HG03039 (cell line): Measurements from ENCODE around the gene SNUPN.

ENCODE experiments used
- ATAC-seq: cut with Tn5 transposase; IDR thresholded peaks from one replicate; pipeline ENCODE4 v1.9.1; 2021; ENCODE audit warnings: mild to moderate bottlenecking, moderate library complexity; ENCODE audit not compliant: unreplicated experiment

The SNUPN gene

DNA sequence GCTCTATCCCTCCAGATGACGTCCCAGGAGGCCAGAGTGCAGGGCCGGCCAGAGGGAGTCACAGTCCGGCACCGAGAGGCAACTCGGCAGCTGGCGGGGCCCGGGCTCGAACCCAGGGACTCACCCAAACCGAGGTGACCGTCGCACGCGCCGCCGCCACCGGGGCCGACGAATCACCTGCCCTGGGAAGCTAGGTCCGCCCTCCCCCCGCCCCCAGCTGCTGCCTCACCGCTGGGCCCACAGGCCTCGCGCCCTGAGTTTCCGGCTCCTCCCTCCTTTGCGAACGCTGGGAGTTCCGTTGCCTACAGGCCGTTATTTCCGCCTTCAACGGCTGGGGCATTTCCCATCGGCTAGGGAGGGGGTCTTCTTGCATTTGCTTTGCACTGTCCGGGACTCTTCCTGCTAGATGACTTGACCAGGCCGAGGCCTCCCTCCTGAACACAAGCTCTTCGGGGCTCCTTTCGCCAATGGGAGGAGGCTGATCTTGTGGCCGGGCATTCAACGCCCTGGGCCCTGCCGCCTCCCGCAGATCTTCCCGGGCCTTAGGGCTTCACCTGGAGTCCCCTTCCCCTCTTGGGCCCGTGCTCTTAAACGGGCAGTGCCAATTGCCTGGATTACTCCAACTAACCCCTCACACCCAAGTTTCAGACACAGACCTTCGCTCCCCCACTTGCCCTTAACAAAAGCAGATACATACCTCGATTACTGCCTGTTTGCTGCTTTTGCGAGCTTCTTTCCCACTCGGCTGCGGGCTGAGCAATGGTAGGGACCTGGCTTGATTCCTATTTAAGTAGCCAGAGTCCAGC is at the start of gene SNUPN:
Gene SNUPN (minus strand): TSS at position 184 of the 806 bp plus-strand sequence. CDS start 4,674 bp downstream, outside the sequence.
- peak; percentile 76 for ATAC-seq

DNA sequence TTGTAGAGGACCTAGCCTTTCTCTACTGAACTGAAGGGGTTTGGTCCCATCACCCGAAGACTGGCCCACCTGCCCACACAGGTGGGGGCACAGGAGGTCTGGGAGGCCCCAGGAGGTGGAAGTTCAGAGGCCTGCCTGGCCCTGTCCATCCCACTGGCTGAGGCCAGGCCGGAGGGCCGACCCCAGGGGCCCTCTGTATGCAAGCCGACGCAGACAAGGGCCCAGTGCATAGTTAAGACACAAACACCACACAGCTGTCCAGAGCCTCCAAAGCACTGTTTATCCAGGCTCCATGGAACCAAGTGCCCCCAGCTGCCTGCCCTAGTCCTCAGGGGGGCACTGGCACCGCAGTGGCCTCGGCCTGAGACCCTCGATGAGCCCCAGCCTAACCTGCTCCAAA is 48.8 kb upstream of the SNUPN start:
- no peak for ATAC-seq

- ATAC-seq: no peak
Measured at GRCh38 chr15:75673426-75674235, 48.1 kb upstream of the SNUPN start.

DNA sequence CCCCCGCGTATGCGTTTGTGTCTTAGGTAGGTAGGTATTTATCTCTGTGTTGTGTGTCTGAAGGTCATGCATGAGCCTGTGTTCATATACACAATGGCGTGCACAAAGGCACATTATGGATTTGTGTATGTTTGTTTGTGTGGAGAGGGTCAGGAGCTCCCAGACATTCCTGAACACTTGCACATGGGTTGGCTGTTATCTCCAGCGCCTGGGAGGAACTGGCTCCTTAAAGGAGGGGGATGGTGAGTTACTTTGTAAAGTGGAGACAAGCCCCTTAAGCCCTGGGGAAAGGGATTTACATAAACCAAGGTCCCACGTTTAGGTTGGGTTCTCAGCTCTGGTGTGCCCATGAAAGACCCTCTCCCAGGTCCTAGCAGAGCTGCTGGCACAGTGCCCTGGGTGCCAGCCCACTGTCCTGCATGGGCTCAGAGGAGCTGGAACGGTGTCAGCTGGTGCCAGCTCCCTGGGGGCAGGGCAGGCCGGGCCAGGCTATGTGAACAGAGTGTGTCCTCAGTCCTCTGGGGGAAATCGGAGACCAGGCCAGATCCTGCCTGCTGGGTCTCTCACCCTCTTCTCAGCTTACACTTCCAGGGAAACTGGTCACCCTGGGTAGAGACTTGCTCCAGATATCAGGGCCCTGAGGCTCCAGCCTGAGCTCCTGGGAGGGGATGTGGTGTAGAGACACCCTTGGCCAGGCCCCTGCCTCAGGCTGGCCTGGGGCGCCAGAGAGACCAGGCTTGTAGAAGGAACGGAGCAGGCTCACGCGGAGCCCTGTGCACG is 47.3 kb upstream of the SNUPN start:
- ATAC-seq: no peak

GRCh38 chr15:75671730-75672602 is 46.4 kb upstream of the SNUPN start:
- no peak for ATAC-seq

DNA sequence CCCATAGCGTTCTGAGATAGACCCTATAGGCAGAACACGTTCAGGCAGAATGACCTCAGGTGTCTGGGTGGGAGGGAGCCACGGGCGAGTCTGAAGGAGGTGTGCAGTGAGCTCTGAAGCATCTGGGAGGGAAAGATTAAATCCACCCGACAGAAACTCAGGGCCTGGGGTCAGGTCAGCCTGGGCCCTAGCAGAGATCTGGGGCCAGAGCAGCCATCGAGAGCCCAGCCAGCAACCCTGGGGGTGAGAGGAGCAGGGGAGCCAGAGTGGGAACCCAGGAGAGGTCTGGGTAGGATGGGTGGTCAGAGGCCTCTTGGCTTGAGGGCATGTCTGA is 44.3 kb upstream of the SNUPN start:
- no peak for ATAC-seq

DNA sequence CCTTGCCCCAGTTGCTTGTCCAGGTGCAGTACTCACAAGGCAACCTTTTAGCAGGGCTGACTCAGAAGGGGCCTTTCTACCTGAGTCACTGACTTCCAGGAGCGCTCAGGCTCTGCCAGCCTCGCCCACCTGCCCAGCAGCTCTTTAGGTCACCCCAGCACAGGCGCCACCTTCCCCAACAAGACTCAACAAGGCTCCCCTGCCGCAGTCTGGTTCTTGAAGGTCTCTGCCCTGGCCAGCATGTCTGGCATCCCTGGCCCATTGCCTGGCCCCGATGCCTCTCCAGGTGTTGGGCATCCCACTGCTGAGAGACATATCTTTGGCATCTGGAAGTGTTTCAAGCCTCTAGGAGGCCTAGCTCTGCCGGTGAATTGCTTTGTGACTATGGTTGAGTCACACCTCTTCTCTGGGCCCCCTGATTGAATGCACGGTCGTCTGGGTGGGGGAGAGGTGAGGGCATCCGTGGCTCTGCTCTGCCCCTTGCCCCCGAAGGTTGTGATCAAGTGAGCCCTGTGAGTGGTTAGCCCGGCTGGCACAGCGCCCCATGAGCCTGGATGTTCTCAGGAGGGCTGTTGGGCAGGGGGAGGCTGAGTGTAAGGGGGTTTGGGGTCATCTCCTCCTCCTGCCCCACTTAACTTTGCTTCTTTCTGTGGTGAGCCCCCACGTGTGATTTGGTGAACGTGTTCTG is 43.8 kb upstream of the SNUPN start:
- ATAC-seq: no peak

- no peak for ATAC-seq
Measured at GRCh38 chr15:75666823-75667501, 41.4 kb upstream of the SNUPN start.

- no peak for ATAC-seq
Measured at GRCh38 chr15:75663931-75664421, 38.5 kb upstream of the SNUPN start.

GRCh38 chr15:75662823-75663519 is 37.4 kb upstream of the SNUPN start:
- no peak for ATAC-seq

DNA sequence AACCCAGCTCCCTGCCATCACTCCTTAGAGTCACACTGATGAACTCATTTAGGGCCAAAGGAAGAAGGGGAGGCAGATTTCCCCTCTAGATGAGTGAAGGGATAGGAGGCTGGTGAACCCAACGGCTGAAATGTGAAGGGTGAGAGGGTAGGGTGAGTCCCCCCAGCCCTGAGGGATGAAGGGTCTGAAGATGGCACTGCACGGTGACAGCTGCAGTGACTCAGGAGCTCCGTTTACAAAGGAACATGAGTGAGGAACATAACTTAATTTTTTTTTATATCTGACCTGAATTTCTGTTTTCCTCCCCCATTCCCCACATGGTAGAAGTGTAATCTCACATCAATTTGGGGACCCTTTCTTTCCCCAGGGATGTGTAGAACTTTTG is 36.2 kb upstream of the SNUPN start:
- ATAC-seq: no peak

- no peak for ATAC-seq
Measured at GRCh38 chr15:75661100-75661755, 35.7 kb upstream of the SNUPN start.

GRCh38 chr15:75659928-75660645 is 34.6 kb upstream of the SNUPN start:
- no peak for ATAC-seq

DNA sequence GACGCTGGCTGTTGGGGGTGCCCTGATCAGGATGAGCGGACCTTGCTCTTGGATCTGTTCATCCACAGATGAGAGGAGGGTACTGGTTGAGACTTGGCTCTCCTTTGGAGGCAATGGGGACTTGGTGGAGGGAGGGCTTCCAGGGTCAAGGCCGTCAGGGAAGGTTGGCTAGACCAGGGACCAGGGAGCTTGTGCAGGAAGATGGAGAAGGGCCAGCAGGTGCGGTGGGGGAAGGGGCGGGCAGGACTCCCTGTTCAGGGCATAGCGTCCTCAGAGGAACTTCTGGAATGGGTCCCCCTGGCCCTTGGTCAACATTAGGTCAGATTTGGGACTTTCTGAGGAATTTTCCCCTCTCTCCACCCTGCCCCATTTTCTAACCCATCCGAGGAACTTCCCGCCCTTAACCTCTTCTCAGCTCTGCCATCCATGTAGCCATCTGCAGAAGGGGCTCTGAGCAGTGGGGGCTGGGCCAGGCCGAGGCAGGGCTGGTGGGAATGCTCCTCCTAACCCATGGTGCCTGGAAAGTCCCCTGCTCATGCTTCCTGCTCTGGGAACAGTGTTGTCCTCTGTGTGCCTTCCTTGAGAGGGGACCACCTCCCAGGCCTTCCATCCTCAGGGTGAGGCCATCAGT is 33.7 kb upstream of the SNUPN start:
- no peak for ATAC-seq

- no peak for ATAC-seq
Measured at GRCh38 chr15:75656813-75657212, 31.3 kb upstream of the SNUPN start.

- no peak for ATAC-seq
Measured at GRCh38 chr15:75656331-75656730, 30.8 kb upstream of the SNUPN start.

DNA sequence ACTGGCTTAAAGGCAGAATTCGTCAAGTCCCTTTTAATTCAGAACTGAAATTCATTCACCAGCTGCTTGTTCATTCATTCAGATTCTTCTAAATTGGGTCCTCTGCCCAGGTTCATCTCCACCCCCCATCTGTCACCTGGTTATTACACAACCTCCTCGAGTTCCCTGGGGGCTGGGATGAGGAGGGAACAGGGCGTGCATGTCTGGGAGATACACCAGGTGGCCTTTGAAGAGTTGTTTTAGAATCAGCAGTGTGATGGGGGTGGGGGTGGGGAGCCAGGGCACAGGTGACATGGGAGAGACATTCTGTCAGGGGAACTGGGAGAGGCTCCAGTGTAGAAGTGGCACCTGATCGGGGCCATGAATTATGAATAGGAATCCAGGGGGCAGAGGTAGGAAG is 30.4 kb upstream of the SNUPN start:
- no peak for ATAC-seq
